Dendritic cell treated with granulocyte-macrophage colony-stimulating factor and Interleukin-4, amounts not matched to agents 40 ng/mL and 50 ng/mL, for 4 days (primary cell): ENCODE data around the gene BAIAP2L1.

Experiments
- H3K27ac Mint-ChIP-seq: one replicate; pipeline ENCODE4 v1.8.0; 2022; ENCODE audit warnings: mild to moderate bottlenecking, mixed read lengths
- H3K27me3 Mint-ChIP-seq: one replicate; pipeline ENCODE4 v1.8.0; 2022; ENCODE audit warnings: mild to moderate bottlenecking, mixed read lengths
- H3K36me3 Mint-ChIP-seq: one replicate; pipeline ENCODE4 v1.8.0; 2022; ENCODE audit warnings: low read depth, mixed read lengths
- H3K4me1 Mint-ChIP-seq: one replicate; pipeline ENCODE4 v1.8.0; 2022; ENCODE audit warnings: low read depth, mixed read lengths
- H3K4me3 Mint-ChIP-seq: one replicate; pipeline ENCODE4 v1.8.0; 2022; ENCODE audit warnings: mild to moderate bottlenecking, moderate library complexity, mixed read lengths
- H3K9me3 Mint-ChIP-seq: one replicate; pipeline ENCODE4 v1.8.0; 2022; ENCODE audit warnings: mixed read lengths
- intact Hi-C: fragments of 100-400 bp; cut with micrococcal nuclease; formaldehyde crosslinking; loops from one replicate; pipeline ENCODE4 v1.15.0; 2022

The BAIAP2L1 gene

DNA sequence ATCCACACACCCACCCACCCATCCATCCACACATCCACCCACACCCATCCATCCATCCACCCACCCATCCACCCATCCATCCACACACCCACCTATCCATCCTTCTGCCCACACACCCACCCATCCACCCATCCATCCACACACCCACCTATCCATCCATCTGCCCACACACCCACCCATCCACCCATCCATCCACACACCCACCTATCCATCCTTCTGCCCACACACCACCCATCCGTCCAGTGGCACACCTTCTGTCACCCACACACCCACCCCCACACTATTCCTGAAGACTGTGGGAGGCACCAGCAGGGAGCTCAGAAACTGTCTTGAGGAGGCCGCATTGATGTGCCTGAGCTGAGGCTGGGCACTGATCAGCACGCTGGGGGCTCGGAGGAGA is 158.0 kb downstream of the BAIAP2L1 start:
- intact Hi-C loops = no loop called here
- Mint-ChIP-seq H3K36me3 (peaks cover 90% of the 10 kb centered on the region), H3K27me3 (no peaks in the 10 kb centered on the region), H3K4me3 (no peak overlapping the region), H3K9me3 (no peaks in the 10 kb centered on the region), H3K27ac (no peak overlapping the region), H3K4me1 (peaks cover 19% of the 10 kb centered on the region)

- no peaks in the 10 kb centered on the region for H3K27me3 Mint-ChIP-seq
Measured at GRCh38 chr7:98242342-98242741, 158.5 kb downstream of the BAIAP2L1 start.

GRCh38 chr7:98241674-98242241 is 159.1 kb downstream of the BAIAP2L1 start:
- Mint-ChIP-seq H3K27ac (no peak overlapping the region), H3K36me3 (peaks cover 93% of the 10 kb centered on the region), H3K4me1 (peaks cover 18% of the 10 kb centered on the region), H3K27me3 (no peaks in the 10 kb centered on the region), H3K4me3 (no peak overlapping the region), H3K9me3 (no peaks in the 10 kb centered on the region)
- intact Hi-C loops = no loop called here

More at GRCh38 chr7:98242342-98242741, 158.5 kb downstream of the BAIAP2L1 start:
- Mint-ChIP-seq H3K4me3 (no peak overlapping the region), H3K36me3 (peaks cover 90% of the 10 kb centered on the region), H3K9me3 (no peaks in the 10 kb centered on the region), H3K4me1 (peaks cover 18% of the 10 kb centered on the region), H3K27ac (no peak overlapping the region)
- intact Hi-C loops = no loop called here
